Measurements from ENCODE around the gene GCSAML. TPM values are rescaled to one million over a fixed set of nuclear protein-coding genes. Genes with fewer than 3 reads are reported as not detected.

Gene GCSAML
- total RNA-seq, 6 donors from 2014 or later: 0.30 to 3.0 (median 1.4) TPM

DNA sequence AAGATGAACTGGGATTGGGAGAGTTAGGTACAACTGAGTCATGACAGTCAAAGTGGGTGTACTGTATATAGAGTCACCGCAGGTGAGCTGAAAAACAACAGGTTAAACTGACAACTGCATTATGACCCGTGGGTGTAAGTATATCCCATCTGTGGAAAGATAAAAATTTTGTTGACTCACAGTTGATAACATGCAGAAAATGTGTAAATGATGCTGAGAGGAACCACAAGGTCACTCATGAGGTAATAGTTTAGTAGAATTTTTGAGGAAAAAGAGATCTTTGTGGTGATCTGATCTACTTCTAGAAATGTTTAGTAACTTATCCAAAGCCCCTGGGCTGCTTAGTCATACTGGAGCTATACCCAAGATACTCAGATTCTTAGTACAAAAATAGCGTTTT, 13.5 kb upstream of the GCSAML start:
- 54 to 65% methylated on average over 3 of the region's 3 CpGs for WGBS, 2 donors
- TF ChIP-seq POLR2AphosphoS5 (IDR thresholded peaks at IDR 0.05) (no peak), POLR2A (IDR thresholded peaks at IDR 0.05) (no peak), EP300 (IDR thresholded peaks at IDR 0.05) (no peak)
- TF ChIP-seq, protein P1, sequence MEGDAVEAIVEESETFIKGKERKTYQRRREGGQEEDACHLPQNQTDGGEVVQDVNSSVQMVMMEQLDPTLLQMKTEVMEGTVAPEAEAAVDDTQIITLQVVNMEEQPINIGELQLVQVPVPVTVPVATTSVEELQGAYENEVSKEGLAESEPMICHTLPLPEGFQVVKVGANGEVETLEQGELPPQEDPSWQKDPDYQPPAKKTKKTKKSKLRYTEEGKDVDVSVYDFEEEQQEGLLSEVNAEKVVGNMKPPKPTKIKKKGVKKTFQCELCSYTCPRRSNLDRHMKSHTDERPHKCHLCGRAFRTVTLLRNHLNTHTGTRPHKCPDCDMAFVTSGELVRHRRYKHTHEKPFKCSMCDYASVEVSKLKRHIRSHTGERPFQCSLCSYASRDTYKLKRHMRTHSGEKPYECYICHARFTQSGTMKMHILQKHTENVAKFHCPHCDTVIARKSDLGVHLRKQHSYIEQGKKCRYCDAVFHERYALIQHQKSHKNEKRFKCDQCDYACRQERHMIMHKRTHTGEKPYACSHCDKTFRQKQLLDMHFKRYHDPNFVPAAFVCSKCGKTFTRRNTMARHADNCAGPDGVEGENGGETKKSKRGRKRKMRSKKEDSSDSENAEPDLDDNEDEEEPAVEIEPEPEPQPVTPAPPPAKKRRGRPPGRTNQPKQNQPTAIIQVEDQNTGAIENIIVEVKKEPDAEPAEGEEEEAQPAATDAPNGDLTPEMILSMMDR (IDR thresholded peaks at IDR 0.05): no peak
- H3K27ac ChIP-seq: no peak overlapping the region
- no peaks in the 10 kb centered on the region for H3K36me3 ChIP-seq
- peaks cover 0 to 5% (median 0%) of the 10 kb centered on the region in 4 donors for H3K27me3 ChIP-seq
- ATAC-seq (ENCODE audit: low FRiP score in 2 of 2): no peak
- H3K4me3 ChIP-seq: no peak overlapping the region
- H3K4me1 ChIP-seq: no peaks in the 10 kb centered on the region
- no peaks in the 10 kb centered on the region for H3K9me3 ChIP-seq
- DNase-seq: no peak

DNA sequence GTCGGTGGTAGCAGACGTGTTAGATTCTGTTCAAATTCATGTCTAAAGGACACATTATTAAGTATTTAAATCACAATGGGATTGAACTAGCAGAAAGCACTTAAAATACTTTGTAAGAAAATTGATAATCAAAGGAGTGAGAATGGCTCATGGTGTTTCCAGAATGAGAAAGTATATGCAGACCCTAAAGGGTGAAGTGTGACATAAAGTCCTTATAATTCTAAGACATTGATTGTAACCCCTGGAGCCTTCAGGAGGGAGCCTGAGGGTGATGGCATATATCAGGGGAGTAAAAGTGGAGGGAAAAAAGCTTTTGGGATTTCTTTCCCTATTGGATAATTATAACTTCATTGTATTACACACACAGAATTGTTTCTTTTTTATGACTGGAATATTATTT, 12.6 kb upstream of the GCSAML start, which contains the start of gene OR2C3:
OR2C3 (minus strand) TSS at position 101 of the 400 bp plus-strand sequence. CDS start 3,929 bp downstream, outside the sequence.
- H3K27ac ChIP-seq: no peak within 1 kb of the TSS
- 72 to 86% methylated on average over 2 of the region's 2 CpGs for WGBS, 2 donors

DNA sequence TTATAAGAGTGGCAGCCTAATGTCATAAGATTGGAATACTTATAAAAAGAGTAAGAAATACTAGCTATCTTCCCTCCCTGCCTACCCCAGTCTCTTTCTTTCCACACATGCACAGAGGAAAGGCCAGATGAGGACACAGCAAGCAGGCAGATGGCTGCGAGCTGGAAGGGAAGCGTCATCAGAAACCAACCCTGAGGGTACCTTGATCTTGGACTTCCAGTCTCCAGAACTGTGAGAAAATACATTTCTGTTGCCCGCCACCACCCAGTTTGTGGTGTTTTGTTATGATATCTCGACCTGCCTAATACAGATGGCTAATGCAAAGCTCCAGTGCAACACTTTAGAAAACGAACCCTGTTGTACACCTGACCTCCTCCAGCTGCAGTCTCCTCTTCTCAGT, 10.4 kb upstream of the GCSAML start:
- DNase-seq (no peak), ATAC-seq (ENCODE audit: low FRiP score in 2 of 2) (no peak)
- no peaks in the 10 kb centered on the region for H3K4me1 ChIP-seq
- WGBS, 2 donors: 78 to 82% methylated on average over 5 of the region's 5 CpGs
- no peak overlapping the region for H3K4me3 ChIP-seq
- TF ChIP-seq POLR2A (IDR thresholded peaks at IDR 0.05) (no peak), POLR2AphosphoS5 (IDR thresholded peaks at IDR 0.05) (no peak), EP300 (IDR thresholded peaks at IDR 0.05) (no peak)
- TF ChIP-seq, protein P1 (IDR thresholded peaks at IDR 0.05): no peak
- H3K36me3 ChIP-seq: no peaks in the 10 kb centered on the region
- H3K27ac ChIP-seq: no peak overlapping the region
- H3K9me3 ChIP-seq: no peaks in the 10 kb centered on the region
- H3K27me3 ChIP-seq: no peaks in the 10 kb centered on the region

More for the DNA sequence above, 12.6 kb upstream of the GCSAML start, which contains the start of gene OR2C3:
- DNase-seq (no peak), ATAC-seq (ENCODE audit: low FRiP score in 2 of 2) (no peak)
- Histone ChIP-seq H3K9me3 (no peaks in the 10 kb centered on the region), H3K36me3 (no peaks in the 10 kb centered on the region), H3K4me3 (no peak within 1 kb of the TSS), H3K27me3 (no peaks in the 10 kb centered on the region), H3K4me1 (no peaks in the 10 kb centered on the region)
- TF ChIP-seq EP300 (IDR thresholded peaks at IDR 0.05): no peak
- TF ChIP-seq POLR2A (IDR thresholded peaks at IDR 0.05): no peak
- TF ChIP-seq POLR2AphosphoS5 (IDR thresholded peaks at IDR 0.05): no peak
- TF ChIP-seq, protein P1 (IDR thresholded peaks at IDR 0.05): no peak

DNA sequence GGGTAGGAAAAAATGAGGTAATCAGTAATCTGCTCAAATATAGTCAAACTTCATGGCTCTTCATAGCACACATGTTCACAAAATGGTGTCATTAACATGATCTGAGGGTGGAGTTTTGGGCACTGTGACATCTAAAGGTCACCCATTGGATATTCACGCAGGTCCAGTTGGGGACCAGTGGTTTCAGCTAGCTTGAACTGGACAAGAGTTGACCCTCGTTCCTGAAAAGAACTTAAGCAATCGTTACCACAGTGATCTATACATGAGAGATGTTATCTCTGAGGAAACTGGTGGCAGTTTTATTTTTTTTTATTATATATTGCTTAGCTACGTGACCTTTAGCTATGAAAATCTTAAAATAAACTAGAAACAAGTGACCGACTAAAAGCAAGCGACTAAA, 9.7 kb upstream of the GCSAML start:
- no peak overlapping the region for H3K27ac ChIP-seq
- H3K36me3 ChIP-seq: no peaks in the 10 kb centered on the region
- H3K4me1 ChIP-seq: no peaks in the 10 kb centered on the region
- TF ChIP-seq, protein P1 (IDR thresholded peaks at IDR 0.05): no peak
- TF ChIP-seq POLR2A (IDR thresholded peaks at IDR 0.05) (no peak), EP300 (IDR thresholded peaks at IDR 0.05) (no peak), POLR2AphosphoS5 (IDR thresholded peaks at IDR 0.05) (no peak)
- H3K4me3 ChIP-seq: no peak overlapping the region
- ATAC-seq (ENCODE audit: low FRiP score in 2 of 2) (no peak), DNase-seq (no peak)
- 64 to 70% methylated on average over 6 of the region's 6 CpGs for WGBS, 2 donors
- H3K9me3 ChIP-seq: no peaks in the 10 kb centered on the region
- H3K27me3 ChIP-seq: no peaks in the 10 kb centered on the region

DNA sequence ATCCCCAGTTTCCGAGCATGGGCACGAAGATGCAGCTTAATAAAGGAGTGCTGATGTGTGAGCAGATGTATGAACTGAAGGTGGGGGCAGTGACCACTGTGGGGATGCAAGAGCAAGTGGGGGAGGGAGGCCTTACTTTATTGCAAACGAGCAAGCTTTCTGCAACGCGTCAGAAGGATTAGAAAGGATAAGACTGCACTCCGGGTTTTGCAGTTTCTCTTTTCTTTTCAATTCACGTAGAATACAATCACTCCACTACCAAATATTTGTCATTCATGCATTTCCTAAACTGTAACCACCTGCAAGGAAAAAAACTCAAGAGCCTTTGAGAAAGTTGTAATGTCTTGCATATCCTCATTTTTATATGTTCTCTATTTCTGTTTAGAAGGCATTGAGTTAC, 8.4 kb upstream of the GCSAML start:
- no peak overlapping the region for H3K27ac ChIP-seq
- H3K27me3 ChIP-seq: no peaks in the 10 kb centered on the region
- DNase-seq: no peak
- H3K4me3 ChIP-seq: no peak overlapping the region
- H3K4me1 ChIP-seq: no peaks in the 10 kb centered on the region
- H3K9me3 ChIP-seq: no peaks in the 10 kb centered on the region
- H3K36me3 ChIP-seq: no peaks in the 10 kb centered on the region
- TF ChIP-seq POLR2AphosphoS5 (IDR thresholded peaks at IDR 0.05) (no peak), POLR2A (IDR thresholded peaks at IDR 0.05) (no peak), EP300 (IDR thresholded peaks at IDR 0.05) (no peak)
- TF ChIP-seq, protein P1 (IDR thresholded peaks at IDR 0.05): no peak
- WGBS, 2 donors: 35% methylated on average over 7 of the region's 7 CpGs
- ATAC-seq (ENCODE audit: low FRiP score in 2 of 2): no peak

All from upper lobe of left lung (tissue), 6 donors.